ENCODE data around the gene TMIE. TPM values are rescaled to one million over a fixed set of nuclear protein-coding genes. Genes with fewer than 3 reads are reported as not detected.
"Not testable (repeated sequence)": the region's sequence is repeated elsewhere in the genome, so short reads cannot be mapped to it uniquely, and the experiment has no call there.

TMIE gene
- total and polyA plus RNA-seq, 4 donors: 0.32 to 0.71 (median 0.57) TPM

GRCh38 chr3:46700772-46701171, 420 bp upstream of the TMIE start:
- peaks cover 0 to 8% (median 5%) of the 10 kb centered on the region in 3 donors for H3K27me3 ChIP-seq (ENCODE audit: control insufficient read depth in 3 of 3, insufficient read depth in 3 of 3, low read length in 2 of 3)
- H3K4me1 ChIP-seq (ENCODE audit: control insufficient read depth in 5 of 5, insufficient read depth in 5 of 5, low read length in 5 of 5): peaks cover 0 to 18% (median 6%) of the 10 kb centered on the region in 5 donors
- 50 to 70% methylated on average over 4 of the region's 4 CpGs for WGBS, 2 donors
- DNase-seq (peak; percentile 44 to 52 (median 45)), ATAC-seq (ENCODE audit: insufficient read depth, low FRiP score) (no peak)
- no peak overlapping the region for H3K9ac ChIP-seq (ENCODE audit: insufficient read depth in 1 of 2, low read length in 2 of 2)
- H3K36me3 ChIP-seq (ENCODE audit: control insufficient read depth in 4 of 4, insufficient read depth in 4 of 4, low read length in 4 of 4): no peaks in the 10 kb centered on the region
- no peak overlapping the region for H3K4me3 ChIP-seq
- no peaks in the 10 kb centered on the region for H3K9me3 ChIP-seq (ENCODE audit: control insufficient read depth in 4 of 4, insufficient read depth in 3 of 4, low read length in 3 of 4)
- H3K27ac ChIP-seq (ENCODE audit: low read depth in 1 of 2, low read length in 1 of 2): no peak overlapping the region
- TF ChIP-seq, protein P1, sequence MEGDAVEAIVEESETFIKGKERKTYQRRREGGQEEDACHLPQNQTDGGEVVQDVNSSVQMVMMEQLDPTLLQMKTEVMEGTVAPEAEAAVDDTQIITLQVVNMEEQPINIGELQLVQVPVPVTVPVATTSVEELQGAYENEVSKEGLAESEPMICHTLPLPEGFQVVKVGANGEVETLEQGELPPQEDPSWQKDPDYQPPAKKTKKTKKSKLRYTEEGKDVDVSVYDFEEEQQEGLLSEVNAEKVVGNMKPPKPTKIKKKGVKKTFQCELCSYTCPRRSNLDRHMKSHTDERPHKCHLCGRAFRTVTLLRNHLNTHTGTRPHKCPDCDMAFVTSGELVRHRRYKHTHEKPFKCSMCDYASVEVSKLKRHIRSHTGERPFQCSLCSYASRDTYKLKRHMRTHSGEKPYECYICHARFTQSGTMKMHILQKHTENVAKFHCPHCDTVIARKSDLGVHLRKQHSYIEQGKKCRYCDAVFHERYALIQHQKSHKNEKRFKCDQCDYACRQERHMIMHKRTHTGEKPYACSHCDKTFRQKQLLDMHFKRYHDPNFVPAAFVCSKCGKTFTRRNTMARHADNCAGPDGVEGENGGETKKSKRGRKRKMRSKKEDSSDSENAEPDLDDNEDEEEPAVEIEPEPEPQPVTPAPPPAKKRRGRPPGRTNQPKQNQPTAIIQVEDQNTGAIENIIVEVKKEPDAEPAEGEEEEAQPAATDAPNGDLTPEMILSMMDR (IDR thresholded peaks at IDR 0.05; ENCODE audit: control extremely low read depth, extremely low read depth): no peak

GRCh38 chr3:46702246-46703012, 1.2 kb downstream of the TMIE start:
- DNase-seq (no peak), ATAC-seq (ENCODE audit: insufficient read depth, low FRiP score) (no peak)
- no peak overlapping the region for H3K9ac ChIP-seq (ENCODE audit: insufficient read depth in 1 of 2, low read length in 2 of 2)

GRCh38 chr3:46703013-46703520, 1.9 kb downstream of the TMIE start:
- DNase-seq (no peak), ATAC-seq (ENCODE audit: insufficient read depth, low FRiP score) (no peak)
- Histone ChIP-seq H3K9me3 (ENCODE audit: control insufficient read depth in 4 of 4, insufficient read depth in 3 of 4, low read length in 3 of 4) (no peaks in the 10 kb centered on the region), H3K9ac (ENCODE audit: insufficient read depth in 1 of 2, low read length in 2 of 2) (no peak overlapping the region), H3K27ac (ENCODE audit: low read depth in 1 of 2, low read length in 1 of 2) (no peak overlapping the region), H3K36me3 (ENCODE audit: control insufficient read depth in 4 of 4, insufficient read depth in 4 of 4, low read length in 4 of 4) (no peaks in the 10 kb centered on the region), H3K4me3 (no peak overlapping the region), H3K27me3 (ENCODE audit: control insufficient read depth in 3 of 3, insufficient read depth in 3 of 3, low read length in 2 of 3) (peaks cover 0 to 8% (median 5%) of the 10 kb centered on the region in 3 donors), H3K4me1 (ENCODE audit: control insufficient read depth in 5 of 5, insufficient read depth in 5 of 5, low read length in 5 of 5) (peaks cover 0 to 12% (median 0%) of the 10 kb centered on the region in 5 donors)
- WGBS, 2 donors: 89 to 95% methylated on average over 4 of the region's 4 CpGs
- TF ChIP-seq, protein P1 (IDR thresholded peaks at IDR 0.05; ENCODE audit: control extremely low read depth, extremely low read depth): no peak

More at GRCh38 chr3:46702246-46703012, 1.2 kb downstream of the TMIE start:
- H3K27ac ChIP-seq (ENCODE audit: low read depth in 1 of 2, low read length in 1 of 2): no peak overlapping the region
- TF ChIP-seq, protein P1 (IDR thresholded peaks at IDR 0.05; ENCODE audit: control extremely low read depth, extremely low read depth): no peak
- no peaks in the 10 kb centered on the region for H3K36me3 ChIP-seq (ENCODE audit: control insufficient read depth in 4 of 4, insufficient read depth in 4 of 4, low read length in 4 of 4)
- H3K9me3 ChIP-seq (ENCODE audit: control insufficient read depth in 4 of 4, insufficient read depth in 3 of 4, low read length in 3 of 4): no peaks in the 10 kb centered on the region
- 87 to 93% methylated on average over 4 of the region's 4 CpGs for WGBS, 2 donors
- H3K4me3 ChIP-seq: no peak overlapping the region
- H3K27me3 ChIP-seq (ENCODE audit: control insufficient read depth in 3 of 3, insufficient read depth in 3 of 3, low read length in 2 of 3): peaks cover 0 to 8% (median 5%) of the 10 kb centered on the region in 3 donors
- H3K4me1 ChIP-seq (ENCODE audit: control insufficient read depth in 5 of 5, insufficient read depth in 5 of 5, low read length in 5 of 5): peaks cover 0 to 12% (median under 1%) of the 10 kb centered on the region in 5 donors

GRCh38 chr3:46704346-46704745, 3.2 kb downstream of the TMIE start:
- 46 to 61% methylated on average over 7 of the region's 7 CpGs for WGBS, 2 donors
- H3K9me3 ChIP-seq (ENCODE audit: control insufficient read depth in 4 of 4, insufficient read depth in 3 of 4, low read length in 3 of 4); H3K36me3 ChIP-seq (ENCODE audit: control insufficient read depth in 4 of 4, insufficient read depth in 4 of 4, low read length in 4 of 4); H3K4me3 ChIP-seq; DNase-seq; ATAC-seq (ENCODE audit: insufficient read depth, low FRiP score); H3K27ac ChIP-seq (ENCODE audit: low read depth in 1 of 2, low read length in 1 of 2); H3K9ac ChIP-seq (ENCODE audit: insufficient read depth in 1 of 2, low read length in 2 of 2); H3K27me3 ChIP-seq (ENCODE audit: control insufficient read depth in 3 of 3, insufficient read depth in 3 of 3, low read length in 2 of 3): not testable (repeated sequence)
- H3K4me1 ChIP-seq (ENCODE audit: control insufficient read depth in 5 of 5, insufficient read depth in 5 of 5, low read length in 5 of 5): peaks cover 0 to 12% (median 0%) of the 10 kb centered on the region in 5 donors
